Measurements from ENCODE around the gene IL36RN.

- TF ChIP-seq, protein P1, sequence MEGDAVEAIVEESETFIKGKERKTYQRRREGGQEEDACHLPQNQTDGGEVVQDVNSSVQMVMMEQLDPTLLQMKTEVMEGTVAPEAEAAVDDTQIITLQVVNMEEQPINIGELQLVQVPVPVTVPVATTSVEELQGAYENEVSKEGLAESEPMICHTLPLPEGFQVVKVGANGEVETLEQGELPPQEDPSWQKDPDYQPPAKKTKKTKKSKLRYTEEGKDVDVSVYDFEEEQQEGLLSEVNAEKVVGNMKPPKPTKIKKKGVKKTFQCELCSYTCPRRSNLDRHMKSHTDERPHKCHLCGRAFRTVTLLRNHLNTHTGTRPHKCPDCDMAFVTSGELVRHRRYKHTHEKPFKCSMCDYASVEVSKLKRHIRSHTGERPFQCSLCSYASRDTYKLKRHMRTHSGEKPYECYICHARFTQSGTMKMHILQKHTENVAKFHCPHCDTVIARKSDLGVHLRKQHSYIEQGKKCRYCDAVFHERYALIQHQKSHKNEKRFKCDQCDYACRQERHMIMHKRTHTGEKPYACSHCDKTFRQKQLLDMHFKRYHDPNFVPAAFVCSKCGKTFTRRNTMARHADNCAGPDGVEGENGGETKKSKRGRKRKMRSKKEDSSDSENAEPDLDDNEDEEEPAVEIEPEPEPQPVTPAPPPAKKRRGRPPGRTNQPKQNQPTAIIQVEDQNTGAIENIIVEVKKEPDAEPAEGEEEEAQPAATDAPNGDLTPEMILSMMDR (IDR thresholded peaks at IDR 0.05; ENCODE audit: insufficient read depth, low read depth, low read length): no peak
- TF ChIP-seq EZH2 (IDR thresholded peaks at IDR 0.05; ENCODE audit: insufficient read depth, low read length): no peak
These were observed 44.0 kb upstream of the IL36RN start for GRCh38 chr2:113015042-113015441.
